BLaER1 (cell line): ENCODE data around the gene ZNF470.

Experiments used
- H3K27ac ChIP-seq: shearing (Covaris generic); formaldehyde crosslinking; 2 replicates; pipeline ENCODE4 v1.8.1; 2022
- H3K27me3 ChIP-seq: shearing (Covaris generic); formaldehyde crosslinking; 2 replicates; pipeline ENCODE4 v1.8.1; 2022
- H3K36me3 ChIP-seq: shearing (Covaris generic); formaldehyde crosslinking; 2 replicates; pipeline ENCODE4 v1.8.1; 2022
- H3K4me1 ChIP-seq: shearing (Covaris generic); formaldehyde crosslinking; 2 replicates; pipeline ENCODE4 v1.8.1; 2022
- H3K4me2 ChIP-seq: shearing (Covaris generic); formaldehyde crosslinking; 2 replicates; pipeline ENCODE4 v1.8.1; 2022
- H3K4me3 ChIP-seq: shearing (Covaris generic); formaldehyde crosslinking; 2 replicates; pipeline ENCODE4 v1.8.1; 2022
- H3K9ac ChIP-seq: shearing (Covaris generic); formaldehyde crosslinking; 2 replicates; pipeline ENCODE4 v1.8.1; 2022
- H3K9me3 ChIP-seq: shearing (Covaris generic); formaldehyde crosslinking; 2 replicates; pipeline ENCODE4 v1.8.1; 2022
- H4K20me1 ChIP-seq: shearing (Covaris generic); formaldehyde crosslinking; 2 replicates; pipeline ENCODE4 v1.8.1; 2022
- Cebpa-rat ChIP-seq: shearing (Covaris generic); IDR thresholded peaks from 2 replicates; pipeline ENCODE4 v1.8.1; 2022

The ZNF470 gene

DNA sequence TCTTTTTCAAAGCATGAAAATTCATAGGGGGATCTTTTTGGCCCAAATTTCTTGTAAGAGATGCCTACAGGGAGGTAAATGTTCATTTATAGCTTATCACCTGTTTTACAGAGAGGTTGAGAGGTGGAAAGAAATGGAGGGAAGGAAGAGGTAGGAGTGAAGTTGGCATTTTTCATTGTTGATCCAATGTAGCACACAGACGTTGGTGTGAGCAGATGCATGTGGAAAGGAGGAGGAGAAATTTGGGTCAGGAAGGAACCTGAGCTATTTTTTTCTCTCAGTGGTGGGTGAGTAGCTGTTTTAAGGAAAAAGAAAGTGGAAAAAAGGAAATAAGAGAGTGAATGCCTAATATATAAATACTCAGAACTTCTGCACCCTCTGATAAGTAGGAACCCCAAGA is 65.8 kb downstream of the ZNF470 start:
- Histone ChIP-seq H3K27ac (no peak overlapping the region), H3K36me3 (0 out of 2 replicates have a peak, but pooled peaks cover 4% of the 10 kb centered on the region), H4K20me1 (peaks cover 54% of the 10 kb centered on the region; the same call in 1 of the 2 replicates), H3K4me1 (no peaks in the 10 kb centered on the region), H3K27me3 (no peaks in the 10 kb centered on the region), H3K9ac (no peak overlapping the region), H3K4me3 (no peak overlapping the region), H3K9me3 (peaks cover 31% of the 10 kb centered on the region), H3K4me2 (no peak overlapping the region)
- no peak for TF ChIP-seq Cebpa-rat

DNA sequence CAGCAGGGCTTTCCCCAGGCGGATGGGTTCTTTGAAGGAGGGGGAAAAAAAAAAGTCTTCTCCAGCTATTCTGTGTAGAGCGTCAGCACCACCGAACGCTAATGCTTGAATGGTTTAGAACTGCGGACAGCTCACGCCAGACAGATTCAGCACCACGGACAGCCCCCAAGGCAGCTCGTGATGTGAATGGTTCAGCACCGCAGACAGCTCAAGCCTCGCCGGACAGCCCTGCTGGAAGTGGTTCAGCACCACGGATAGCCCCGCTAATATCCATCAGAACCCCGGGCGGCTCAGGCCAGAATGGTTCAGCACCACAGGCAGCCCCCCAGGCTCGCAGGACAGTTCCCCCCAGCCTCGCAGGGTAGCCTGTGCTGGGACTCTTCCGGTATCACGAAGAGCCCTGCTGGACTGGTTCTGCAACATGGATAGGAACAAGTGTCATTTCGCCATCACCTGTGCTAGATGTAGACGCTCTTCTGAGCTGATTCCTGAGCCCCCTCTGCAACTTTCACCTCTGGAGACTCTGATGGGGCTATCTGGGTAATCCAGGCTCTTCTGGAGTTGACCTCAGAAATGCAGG is 70.8 kb downstream of the ZNF470 start:
- H3K9me3 ChIP-seq = peaks cover 17% of the 10 kb centered on the region
- H3K27ac ChIP-seq = no peak overlapping the region
- H3K4me3 ChIP-seq = no peak overlapping the region
- H3K4me1 ChIP-seq = no peaks in the 10 kb centered on the region
- TF ChIP-seq Cebpa-rat = no peak
- no peaks in the 10 kb centered on the region for H3K36me3 ChIP-seq
- H3K27me3 ChIP-seq = no peaks in the 10 kb centered on the region
- H4K20me1 ChIP-seq = peaks cover 37% of the 10 kb centered on the region
- no peak overlapping the region for H3K4me2 ChIP-seq
- H3K9ac ChIP-seq = no peak overlapping the region
